GM18505 (cell line): Measurements from ENCODE around the gene WIPF2.
"Not testable (repeated sequence)": the region's sequence is repeated elsewhere in the genome, so short reads cannot be mapped to it uniquely, and the experiment has no call there.

ENCODE experiments used
- ATAC-seq: cut with Tn5 transposase; IDR thresholded peaks from one replicate; pipeline ENCODE4 v1.9.1; 2021; ENCODE audit not compliant: unreplicated experiment
- POLR2A ChIP-seq: IDR thresholded peaks from 4 replicates; pipeline ENCODE4 v1.6.1; 2011; ENCODE audit warnings: borderline replicate concordance; ENCODE audit not compliant: insufficient read depth, insufficient read length; ENCODE audit errors: extremely low read depth

The WIPF2 gene

DNA sequence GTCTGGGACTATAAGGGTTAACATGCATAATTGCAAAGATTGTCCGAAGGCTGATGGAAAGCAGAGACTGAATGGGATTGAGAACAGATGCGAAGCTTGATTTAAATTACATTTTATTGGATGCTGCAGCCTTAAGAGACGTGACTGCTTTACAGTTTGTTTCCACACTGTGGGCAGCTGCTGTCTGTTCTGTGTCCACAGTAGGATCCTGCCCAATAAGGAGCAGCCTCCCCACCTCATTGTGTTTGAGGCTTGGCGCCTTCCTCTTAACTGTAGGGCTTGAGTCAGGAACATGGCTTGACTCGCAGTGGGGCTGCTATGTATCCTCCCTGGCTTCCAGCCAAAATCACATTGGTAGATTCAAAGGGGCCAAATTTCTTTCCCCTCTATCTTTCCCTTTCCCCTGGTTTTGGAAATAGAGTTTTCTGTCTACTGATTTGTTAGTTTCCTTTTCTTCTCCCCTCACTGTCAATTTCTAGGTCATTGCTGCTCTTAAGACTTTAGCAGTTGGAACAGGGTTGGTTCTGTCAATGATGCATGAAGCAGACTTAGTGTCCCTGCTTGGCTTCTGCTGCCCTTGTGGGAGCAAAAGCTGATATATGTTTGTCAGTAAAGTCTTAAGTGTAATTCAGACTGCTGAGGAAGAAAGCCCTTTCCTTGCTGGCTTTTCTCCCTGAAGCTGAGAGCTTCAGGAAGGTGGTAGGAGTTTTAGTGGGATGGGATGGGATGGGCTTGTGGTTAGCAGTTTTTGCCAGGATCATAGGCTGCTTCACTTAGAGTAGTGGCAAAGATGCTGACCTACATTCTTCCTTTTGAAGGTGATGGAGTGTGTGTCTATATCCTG is 84.8 kb downstream of the WIPF2 start:
- ATAC-seq: no peak
- no peak for TF ChIP-seq POLR2A

DNA sequence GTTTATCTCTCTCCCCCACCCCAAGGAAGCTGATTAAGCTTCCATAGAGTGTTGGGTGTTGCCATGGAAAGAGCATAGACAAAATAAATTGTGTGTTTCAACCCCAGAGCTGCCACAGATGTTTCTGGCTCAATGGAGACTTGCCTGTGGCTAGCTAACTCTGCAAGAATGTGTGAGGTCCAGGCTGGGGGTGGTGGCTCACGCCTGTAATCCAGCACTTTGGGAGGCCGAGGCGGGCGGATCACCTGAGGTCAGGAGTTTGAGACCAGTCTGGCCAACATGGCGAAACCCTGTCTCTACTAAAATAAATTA is 85.4 kb downstream of the WIPF2 start:
- not testable (repeated sequence) for ATAC-seq

DNA sequence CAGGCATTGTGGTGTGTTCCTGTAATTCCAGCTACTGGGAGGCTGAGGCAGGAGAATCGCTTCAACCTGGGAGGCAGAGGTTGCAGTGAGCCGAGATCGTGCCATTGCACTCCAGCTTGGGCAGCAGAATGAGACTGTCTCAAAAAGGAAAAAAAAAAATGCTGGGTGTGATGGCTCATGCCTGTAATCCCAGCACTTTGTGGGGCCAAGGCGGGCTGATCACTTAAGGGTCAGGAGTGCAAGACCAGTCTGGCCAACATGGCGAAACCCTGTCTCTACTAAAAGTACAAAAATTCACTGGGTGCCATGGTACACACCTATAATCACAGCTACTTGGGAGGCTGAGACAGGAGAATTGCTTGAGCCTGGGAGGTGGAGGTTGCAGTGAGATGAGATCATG is 85.8 kb downstream of the WIPF2 start:
- not testable (repeated sequence) for ATAC-seq

DNA sequence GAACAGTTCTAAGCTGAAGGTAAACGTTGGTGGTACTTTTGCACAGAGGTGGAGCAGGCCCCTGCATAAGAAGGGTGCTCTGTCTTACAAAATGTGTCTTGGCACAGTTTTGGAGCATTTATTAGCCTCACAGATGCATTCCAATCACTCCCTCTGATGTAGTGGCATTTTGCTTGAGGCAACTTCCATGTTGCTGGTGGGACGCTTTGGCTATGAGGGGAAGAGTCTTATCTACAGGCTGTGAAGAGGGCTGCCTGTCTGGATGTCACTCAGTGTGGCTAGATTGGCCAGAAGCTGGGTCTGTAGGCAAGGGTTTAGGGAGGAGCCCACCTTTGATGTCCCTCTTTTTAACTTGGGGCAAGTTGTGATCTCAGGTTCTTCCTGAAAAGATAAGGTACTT is 87.3 kb downstream of the WIPF2 start:
- no peak for ATAC-seq
- no peak for TF ChIP-seq POLR2A

DNA sequence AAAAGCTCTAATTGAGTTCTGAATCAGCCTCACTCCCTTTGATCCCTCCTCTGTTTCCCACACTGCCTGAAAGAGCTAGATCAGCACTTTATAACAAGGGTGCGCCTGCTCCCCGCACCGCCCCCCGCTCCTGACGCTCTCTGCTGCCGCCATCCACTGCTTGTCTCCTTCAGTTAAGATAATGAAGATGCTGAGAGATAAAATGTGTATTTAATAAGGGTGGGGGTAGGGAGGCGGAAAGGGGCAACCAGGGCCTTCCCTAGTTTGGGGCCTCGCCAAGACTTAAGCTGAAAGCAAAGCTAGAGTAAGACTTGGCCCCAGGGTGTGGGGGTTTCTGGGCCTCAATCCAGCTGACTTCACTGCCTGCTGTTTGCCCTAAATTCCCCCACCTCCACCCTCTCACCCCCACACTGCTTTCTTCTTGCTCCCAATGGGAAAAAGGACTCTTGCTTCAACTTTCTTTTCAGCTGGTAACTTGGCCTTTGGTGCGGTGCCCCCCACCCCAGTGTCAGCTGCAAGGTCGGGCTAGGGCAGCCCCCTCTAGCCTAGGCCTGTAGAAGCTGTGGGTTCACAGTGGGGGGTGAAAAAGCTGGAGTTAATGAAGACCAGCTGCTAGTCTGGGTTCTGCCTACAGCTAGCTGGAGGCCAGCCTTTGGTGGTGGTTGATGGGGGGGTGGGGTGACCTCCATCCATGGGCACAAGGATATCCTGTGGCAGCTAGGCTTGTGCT is 88.1 kb downstream of the WIPF2 start:
- TF ChIP-seq POLR2A: no peak
- ATAC-seq: no peak

DNA sequence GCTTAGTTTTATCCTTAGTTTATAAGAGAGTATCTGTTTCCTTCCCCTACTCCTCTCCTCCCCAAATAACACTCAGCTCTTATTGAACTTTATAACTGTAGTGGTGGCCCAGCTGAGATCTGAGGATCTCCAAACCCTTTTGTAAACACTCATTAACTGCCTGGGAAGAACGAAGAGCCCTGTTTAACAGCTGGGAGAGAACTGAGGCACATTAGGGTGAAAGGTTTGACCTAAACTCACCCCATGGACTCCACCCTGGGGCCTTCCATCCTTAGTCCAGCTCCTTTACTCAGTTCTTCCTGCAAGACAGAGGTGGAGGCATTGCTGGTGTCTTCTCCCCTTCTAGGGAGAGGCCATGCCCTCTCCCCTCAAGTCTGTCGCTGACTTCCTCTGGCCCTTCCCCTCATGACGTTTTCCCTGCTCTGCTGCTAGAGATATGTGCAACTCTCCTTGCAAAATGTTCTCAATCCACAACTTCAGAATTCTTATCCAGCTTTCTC is 88.7 kb downstream of the WIPF2 start:
- TF ChIP-seq POLR2A: no peak
- no peak for ATAC-seq

DNA sequence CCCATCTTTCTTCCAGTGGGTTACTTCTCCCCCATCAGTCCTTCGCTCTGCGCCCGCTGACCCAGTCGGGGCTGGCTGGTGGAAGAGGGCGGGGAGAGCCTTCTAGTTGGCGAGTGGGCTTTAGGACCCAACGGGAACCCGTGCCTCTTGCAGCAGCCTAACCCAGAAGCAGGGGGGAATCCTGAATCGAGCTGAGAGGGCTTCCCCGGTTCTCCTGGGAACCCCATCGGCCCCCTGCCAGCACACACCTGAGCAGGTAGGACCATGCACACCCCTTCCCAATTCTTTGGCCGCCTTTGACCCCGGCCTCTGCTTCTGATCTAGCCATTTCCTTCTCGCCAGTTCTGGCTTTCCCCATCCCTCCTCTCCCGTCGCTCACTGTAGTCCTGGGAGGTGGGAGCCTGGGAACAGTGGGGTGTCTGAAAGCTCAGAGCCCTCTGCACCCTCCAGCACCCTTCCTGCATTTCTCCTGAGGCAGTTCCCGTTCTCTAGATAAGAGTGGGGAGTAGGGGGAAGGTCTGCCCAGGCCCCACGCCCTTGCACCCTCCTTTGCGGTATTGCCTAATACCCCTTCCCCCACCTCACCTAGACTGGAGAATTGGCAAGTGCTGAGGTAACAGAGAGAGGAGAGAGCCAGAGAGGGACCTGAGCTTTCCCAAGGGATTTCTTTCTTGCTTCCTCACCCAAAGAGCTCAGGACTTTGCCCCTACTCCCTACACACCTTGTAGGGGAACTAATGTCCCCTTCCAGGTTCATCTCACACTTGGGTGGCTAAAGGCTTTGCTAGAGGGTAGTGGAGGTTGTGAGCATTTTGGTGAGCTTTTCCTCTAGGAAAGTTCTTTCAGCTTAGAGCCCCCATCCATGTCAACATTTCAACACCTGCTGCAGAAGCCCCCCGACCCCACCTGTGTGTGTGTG is 90.2 kb downstream of the WIPF2 start, which contains the start of gene RARA:
Gene RARA, plus strand, starts transcription at position 150 of the 918 bp plus-strand sequence. CDS start 22,039 bp downstream, outside the sequence.
- ATAC-seq: no peak
- TF ChIP-seq POLR2A: no peak

DNA sequence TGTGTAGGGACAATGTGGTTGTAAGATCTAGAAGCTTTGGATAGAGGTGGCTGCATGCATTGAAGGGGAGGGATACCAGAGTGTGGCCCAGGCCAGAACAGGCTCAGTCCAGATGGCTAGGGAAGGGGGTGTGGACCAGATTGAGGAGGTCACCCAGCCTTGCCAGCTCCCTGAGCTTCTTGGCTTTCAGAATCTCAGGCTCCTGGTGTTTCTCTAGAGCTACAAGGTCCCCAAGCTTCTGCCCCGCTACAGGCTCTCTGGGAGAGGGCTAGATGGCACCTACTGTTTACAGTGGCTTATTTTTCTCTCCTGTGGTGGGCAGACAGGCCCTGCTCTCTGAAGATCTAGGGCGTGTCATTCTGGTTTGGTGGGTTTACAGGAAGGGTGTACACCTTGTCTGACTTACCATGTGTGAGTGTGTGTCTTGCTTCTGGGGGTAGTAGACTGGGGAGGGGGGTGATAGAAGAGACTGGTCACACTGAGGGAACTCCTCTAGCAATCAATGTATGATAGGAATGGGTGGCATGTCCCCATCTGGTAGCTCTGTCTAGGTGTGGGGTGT is 90.9 kb downstream of the WIPF2 start:
- no peak for TF ChIP-seq POLR2A
- ATAC-seq: no peak

DNA sequence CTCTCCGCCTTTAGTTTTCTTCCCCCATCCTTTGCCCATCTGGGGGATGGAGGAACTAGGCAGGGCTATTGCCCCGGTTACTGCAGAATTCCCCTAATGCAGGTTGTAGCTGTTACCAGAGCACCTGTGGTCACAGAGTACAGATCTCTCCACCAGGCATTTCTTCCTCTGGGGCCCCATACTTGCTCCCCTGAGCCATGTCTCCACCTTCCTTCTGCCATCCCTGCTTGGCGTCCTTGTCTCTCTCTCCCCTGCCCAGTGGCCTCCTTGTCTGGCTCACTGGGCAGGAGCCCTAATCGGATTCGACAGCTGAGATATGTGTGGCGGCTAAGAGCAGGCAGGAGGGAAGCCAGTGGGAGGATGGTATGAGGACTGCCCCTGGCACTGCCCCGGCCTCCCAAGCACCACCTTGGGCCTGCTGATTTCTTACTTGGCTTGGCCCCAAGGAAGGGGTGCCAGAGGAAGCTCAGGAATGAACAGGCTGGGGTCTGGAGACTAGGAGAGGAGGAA is 91.8 kb downstream of the WIPF2 start:
- no peak for ATAC-seq
- TF ChIP-seq POLR2A: no peak

DNA sequence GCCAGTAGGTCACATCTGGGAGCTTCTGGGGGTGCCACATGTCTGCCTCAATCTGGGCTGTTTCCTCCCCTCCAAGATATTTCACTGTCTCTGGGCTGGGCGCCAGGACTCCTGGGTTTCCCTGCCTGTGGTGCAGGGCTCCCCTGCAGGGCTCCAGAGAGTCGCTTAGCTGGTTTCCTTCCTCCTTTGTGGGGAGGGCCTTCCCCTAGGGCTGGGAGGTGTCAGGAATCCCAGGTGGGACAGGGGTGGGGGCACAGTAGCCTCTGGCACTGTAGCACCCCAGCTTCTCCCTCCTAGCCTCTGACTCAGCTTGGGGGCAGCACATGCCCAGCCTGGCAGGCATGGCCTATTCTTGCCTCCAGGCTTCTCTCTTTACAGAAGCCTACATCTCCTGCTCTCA is 92.5 kb downstream of the WIPF2 start:
- no peak for TF ChIP-seq POLR2A
- ATAC-seq: no peak

DNA sequence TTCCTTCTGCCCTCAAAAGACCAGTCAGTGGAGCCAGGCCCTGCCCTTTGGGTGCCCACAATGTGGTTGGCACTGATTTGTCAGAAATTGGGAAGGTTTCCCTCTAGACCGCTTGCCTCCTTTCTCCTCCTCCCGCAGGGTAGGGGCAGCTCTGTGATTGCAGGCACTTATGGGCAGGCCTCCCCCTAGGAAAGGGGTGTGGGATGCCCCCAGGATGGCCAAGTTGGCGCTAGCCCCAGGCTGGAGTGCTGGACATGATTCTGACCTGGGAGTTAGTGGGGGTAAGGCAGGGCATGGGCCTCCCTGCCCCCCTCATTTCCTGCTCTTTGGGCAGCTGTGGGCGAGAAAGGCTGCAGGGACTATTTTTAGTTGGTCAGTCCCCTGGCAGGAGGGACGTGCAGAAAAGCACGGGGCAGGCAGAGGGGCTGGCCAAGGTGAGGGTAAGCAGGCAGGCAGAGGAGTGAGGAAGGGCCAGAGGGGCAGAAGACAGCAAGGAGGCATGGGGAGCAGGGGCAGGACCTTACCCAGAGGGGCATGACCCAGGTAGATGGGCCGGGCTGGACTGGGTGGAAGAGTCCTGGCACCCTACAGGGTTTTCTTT is 93.1 kb downstream of the WIPF2 start:
- no peak for ATAC-seq
- no peak for TF ChIP-seq POLR2A

DNA sequence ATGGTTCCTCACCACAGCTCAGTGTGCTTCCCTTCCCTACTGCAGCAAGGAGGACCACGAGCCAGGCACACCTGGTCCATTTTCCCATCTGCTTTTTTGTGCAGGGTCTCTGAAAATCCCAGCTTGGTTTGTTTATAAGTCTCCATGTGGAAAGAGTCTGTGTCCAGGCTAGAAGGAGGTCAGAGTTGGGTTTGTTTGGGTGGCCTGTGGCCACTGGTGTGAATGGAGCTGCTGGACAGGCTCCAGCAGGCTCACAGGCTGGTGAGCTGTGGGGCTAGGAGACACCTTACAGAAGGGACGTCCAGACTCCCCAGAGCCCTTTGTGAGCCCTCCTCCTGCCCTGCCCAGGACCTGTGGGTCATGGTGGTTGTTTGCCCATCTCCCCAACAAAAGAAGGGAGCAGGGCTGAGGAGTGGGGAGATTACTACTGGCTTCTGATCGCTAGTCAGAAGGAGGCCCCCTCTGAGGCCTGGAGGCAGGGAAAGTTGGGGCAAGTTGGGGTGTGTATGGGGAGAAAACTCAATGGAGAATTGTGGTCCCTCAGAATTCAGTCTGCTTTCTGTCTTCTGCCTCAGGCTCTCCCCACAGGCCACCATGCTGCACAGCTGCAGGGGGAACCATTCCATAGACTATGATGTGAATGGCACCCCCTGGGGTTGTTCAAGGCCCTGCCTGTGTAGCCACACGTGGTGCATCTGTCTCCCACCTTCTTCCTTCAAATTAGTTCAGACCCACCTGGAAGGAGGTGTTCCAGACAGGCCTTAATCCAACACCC is 94.0 kb downstream of the WIPF2 start:
- no peak for ATAC-seq
- no peak for TF ChIP-seq POLR2A
